Sigmoid colon (tissue), 3 donors: ENCODE data around the gene TTLL11.

Experiments used
- CTCF ChIP-seq, 4 experiments: fragments of 450-650 bp in 3 of 4; fragments of 200-600 bp in 1 of 4; IDR thresholded peaks; one replicate each; pipeline ENCODE4 v1.5.1; 2016 to 2019; ENCODE audit warnings: antibody characterized with exemption in 4 of 4, mild to moderate bottlenecking in 3 of 4, moderate library complexity in 2 of 4
- POLR2A ChIP-seq, 2 donors: fragments of 450-650 bp; IDR thresholded peaks; one replicate each; pipeline ENCODE4 v1.6.1; 2016; ENCODE audit warnings: antibody characterized with exemption in 2 of 2, mild to moderate bottlenecking in 2 of 2, moderate library complexity in 2 of 2

- TF ChIP-seq POLR2A (IDR thresholded peaks at IDR 0.05) (no peak), CTCF (IDR thresholded peaks at IDR 0.05) (no peak)
Observed at GRCh38 chr9:121999556-121999955, 93.6 kb downstream of the TTLL11 start.
